K562 (cell line): Measurements from ENCODE around the gene RASGRP4. TPM values are rescaled to one million over a fixed set of nuclear protein-coding genes. Genes with fewer than 3 reads are reported as not detected.

Experiments used
- CBFB ChIP-seq: sonication (generic); formaldehyde crosslinking; IDR thresholded peaks from 2 replicates; pipeline ENCODE4 v1.4.0; 2020; ENCODE audit warnings: mild to moderate bottlenecking, missing genetic modification reagents
- FOXJ2 ChIP-seq: fragments of 200-800 bp; sonication (Bioruptor generic); IDR thresholded peaks from 2 replicates; pipeline ENCODE4 v1.6.1; 2016; ENCODE audit warnings: missing genetic modification characterization, missing compliant biosample characterization
- FOXK2 ChIP-seq, 2 experiments: fragments of 450-650 bp; IDR thresholded peaks in 1 of 2; conservative IDR thresholded peaks in 1 of 2; 2 replicates each; pipeline ENCODE4 v1.6.1; 2016; ENCODE audit warnings: low read depth in 2 of 2, mild to moderate bottlenecking in 1 of 2
- LCOR ChIP-seq: sonication (generic); formaldehyde crosslinking; IDR thresholded peaks from 2 replicates; pipeline ENCODE4 v1.8.0; 2022; ENCODE audit warnings: mild to moderate bottlenecking, missing genetic modification reagents
- MAFK ChIP-seq: IDR thresholded peaks from 2 replicates; pipeline ENCODE4 v1.6.1; 2011; ENCODE audit warnings: low read length, improper control_type of control experiment
- MTA3 ChIP-seq: fragments of 450-650 bp; formaldehyde crosslinking; IDR thresholded peaks from 2 replicates; pipeline ENCODE4 v1.6.1; 2017; ENCODE audit warnings: mild to moderate bottlenecking, borderline replicate concordance
- NR2C2 ChIP-seq, 2 experiments: fragments of 200-800 bp in 1 of 2; sonication (Bioruptor generic) in 1 of 2; sonication (generic) in 1 of 2; formaldehyde crosslinking in 1 of 2; IDR thresholded peaks; 2 replicates each; pipeline versions ENCODE4 v1.6.1 to v1.8.0; 2016 to 2022; ENCODE audit warnings: mild to moderate bottlenecking in 1 of 2, missing compliant biosample characterization in 1 of 2, missing genetic modification characterization in 1 of 2, missing genetic modification reagents in 1 of 2
- PRPF4 ChIP-seq: fragments of 200-400 bp; formaldehyde crosslinking; IDR thresholded peaks from one replicate; pipeline ENCODE4 v1.6.1; 2017; ENCODE audit warnings: low read length, low read depth, mild to moderate bottlenecking; ENCODE audit not compliant: insufficient read depth, poor library complexity, severe bottlenecking
- SMAD1 ChIP-seq: fragments of 150-350 bp; IDR thresholded peaks from 2 replicates; pipeline ENCODE4 v1.6.1; 2014; ENCODE audit warnings: low read length, low read depth; ENCODE audit not compliant: partially characterized antibody
- SP1 ChIP-seq: sonication (generic); formaldehyde crosslinking; IDR thresholded peaks from 2 replicates; pipeline ENCODE4 v1.8.1; 2022; ENCODE audit warnings: mild to moderate bottlenecking, missing genetic modification reagents
- STAT5A ChIP-seq: IDR thresholded peaks from 2 replicates; pipeline ENCODE4 v1.6.1; 2012; ENCODE audit warnings: low read length, inconsistent platforms, borderline replicate concordance
- ZNF232 ChIP-seq: sonication (generic); formaldehyde crosslinking; IDR thresholded peaks from 2 replicates; pipeline ENCODE4 v1.8.0; 2022; ENCODE audit warnings: mild to moderate bottlenecking, missing genetic modification reagents
- ZNF24 ChIP-seq: fragments of 450-650 bp; IDR thresholded peaks from 2 replicates; pipeline ENCODE4 v1.6.1; 2016
- ZNF707 ChIP-seq: fragments of 250-450 bp; sonication (Bioruptor Pico); conservative IDR thresholded peaks from 2 replicates; pipeline ENCODE4 v1.8.0; 2022; ENCODE audit warnings: inconsistent platforms, mild to moderate bottlenecking, moderate library complexity
- ZNF77 ChIP-seq: fragments of 250-450 bp; sonication (Bioruptor Pico); IDR thresholded peaks from 2 replicates; pipeline ENCODE4 v1.5.0; 2020
- polyA plus RNA-seq, 8 experiments: library from polyadenylated mRNA; depleted of rRNA in 4 of 8; stranded (reverse) in 5 of 8; unstranded in 3 of 8; fragments of >200 nt; fragmentation: Nextera tagmentation in 2 of 8; fragmentation: Illumina TruSeq in 1 of 8; extraction: Ambion mirVana in 2 of 8; extraction: Trizol in 1 of 8; gene quantifications; 2 replicates each; pipeline versions ENCODE4 v1.2.1 to v1.2.3, GENCODE V29; 2011 to 2014; ENCODE audit warnings: inconsistent platforms in 1 of 8, missing spikeins in 1 of 8
- total RNA-seq, 7 experiments: library from RNA; depleted of rRNA in 6 of 7; stranded (reverse); fragments of >200 nt in 6 of 7; fragmentation: Illumina TruSeq in 2 of 7; extraction: Trizol in 2 of 7; gene quantifications; 2 replicates each; pipeline versions ENCODE4 v1.2.1 to v1.2.3, GENCODE V29; 2011 to 2021; ENCODE audit warnings: low replicate concordance in 1 of 7
- TF ChIP-seq, protein P1 (sequence below), 2 experiments: fragments of 450-650 bp in 1 of 2; sonication (generic) in 1 of 2; formaldehyde crosslinking in 1 of 2; IDR thresholded peaks; 2 replicates each; pipeline versions ENCODE4 v1.7.1 to v1.9.0; 2016 to 2022; ENCODE audit warnings: inconsistent platforms in 1 of 2, mild to moderate bottlenecking in 1 of 2, missing genetic modification reagents in 1 of 2

Gene RASGRP4
- total and polyA plus RNA-seq, 9 of the 15 experiments (the other 6 are each of a cell fraction or from before 2014, with no cell fraction given), result 0.39 to 4.6 (median 3.8) TPM

DNA sequence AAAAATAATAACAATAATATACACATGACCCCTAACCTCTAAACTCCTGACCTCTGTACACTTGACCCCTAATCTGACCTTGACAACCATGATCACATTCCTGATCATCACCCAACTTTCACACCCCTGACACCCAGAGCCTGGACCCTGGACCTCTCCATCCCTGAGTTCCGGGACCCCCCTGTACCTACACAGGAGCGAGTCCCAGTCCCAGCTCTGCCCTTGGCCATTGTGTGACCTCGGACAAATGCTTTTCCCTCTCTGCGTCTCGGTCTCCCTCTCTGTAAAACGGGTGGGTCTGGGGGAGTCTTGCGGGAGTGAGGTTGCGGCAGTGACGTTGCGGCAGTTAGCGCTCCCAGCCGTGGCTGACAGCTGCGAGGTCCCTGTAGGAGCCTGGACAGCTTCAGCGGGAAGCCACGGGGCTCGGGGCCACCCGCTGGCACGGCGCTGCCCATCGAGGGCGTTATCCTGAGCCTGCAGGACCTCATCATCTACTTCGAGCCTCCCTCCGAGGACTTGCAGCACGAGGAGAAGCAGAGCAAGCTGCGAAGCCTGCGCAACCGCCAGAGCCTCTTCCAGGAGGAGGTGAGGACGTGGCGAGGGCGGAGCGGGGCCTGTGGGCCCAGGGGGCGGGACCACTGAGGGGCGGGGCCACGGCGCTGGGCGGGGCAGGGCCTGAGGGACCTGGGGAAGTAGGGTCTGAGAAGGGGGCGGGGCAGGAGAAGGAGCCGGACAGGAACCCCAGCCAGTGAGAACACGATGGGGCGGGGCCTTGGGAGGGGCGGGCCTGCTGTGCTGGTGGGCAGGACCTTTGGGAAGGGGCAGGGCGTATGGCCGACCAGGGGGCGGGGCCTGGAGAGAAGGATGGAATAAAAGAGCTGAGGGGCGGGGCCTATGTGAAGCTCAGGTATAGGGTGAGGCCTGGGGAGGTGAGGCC, 26.7 kb upstream of the RASGRP4 start (continued):
- TF ChIP-seq, protein P1, sequence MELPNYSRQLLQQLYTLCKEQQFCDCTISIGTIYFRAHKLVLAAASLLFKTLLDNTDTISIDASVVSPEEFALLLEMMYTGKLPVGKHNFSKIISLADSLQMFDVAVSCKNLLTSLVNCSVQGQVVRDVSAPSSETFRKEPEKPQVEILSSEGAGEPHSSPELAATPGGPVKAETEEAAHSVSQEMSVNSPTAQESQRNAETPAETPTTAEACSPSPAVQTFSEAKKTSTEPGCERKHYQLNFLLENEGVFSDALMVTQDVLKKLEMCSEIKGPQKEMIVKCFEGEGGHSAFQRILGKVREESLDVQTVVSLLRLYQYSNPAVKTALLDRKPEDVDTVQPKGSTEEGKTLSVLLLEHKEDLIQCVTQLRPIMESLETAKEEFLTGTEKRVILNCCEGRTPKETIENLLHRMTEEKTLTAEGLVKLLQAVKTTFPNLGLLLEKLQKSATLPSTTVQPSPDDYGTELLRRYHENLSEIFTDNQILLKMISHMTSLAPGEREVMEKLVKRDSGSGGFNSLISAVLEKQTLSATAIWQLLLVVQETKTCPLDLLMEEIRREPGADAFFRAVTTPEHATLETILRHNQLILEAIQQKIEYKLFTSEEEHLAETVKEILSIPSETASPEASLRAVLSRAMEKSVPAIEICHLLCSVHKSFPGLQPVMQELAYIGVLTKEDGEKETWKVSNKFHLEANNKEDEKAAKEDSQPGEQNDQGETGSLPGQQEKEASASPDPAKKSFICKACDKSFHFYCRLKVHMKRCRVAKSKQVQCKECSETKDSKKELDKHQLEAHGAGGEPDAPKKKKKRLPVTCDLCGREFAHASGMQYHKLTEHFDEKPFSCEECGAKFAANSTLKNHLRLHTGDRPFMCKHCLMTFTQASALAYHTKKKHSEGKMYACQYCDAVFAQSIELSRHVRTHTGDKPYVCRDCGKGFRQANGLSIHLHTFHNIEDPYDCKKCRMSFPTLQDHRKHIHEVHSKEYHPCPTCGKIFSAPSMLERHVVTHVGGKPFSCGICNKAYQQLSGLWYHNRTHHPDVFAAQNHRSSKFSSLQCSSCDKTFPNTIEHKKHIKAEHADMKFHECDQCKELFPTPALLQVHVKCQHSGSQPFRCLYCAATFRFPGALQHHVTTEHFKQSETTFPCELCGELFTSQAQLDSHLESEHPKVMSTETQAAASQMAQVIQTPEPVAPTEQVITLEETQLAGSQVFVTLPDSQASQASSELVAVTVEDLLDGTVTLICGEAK (IDR thresholded peaks at IDR 0.05), result peak; percentile 46; the same call in 1 of the 2 replicates
- TF ChIP-seq, protein P1 (CRISPR knock-in tag; IDR thresholded peaks at IDR 0.05), result no peak
- TF ChIP-seq FOXJ2 (tag), result no peak
- peak; percentile 65; the same call in 1 of the 2 replicates for TF ChIP-seq SP1 (CRISPR knock-in tag)
- TF ChIP-seq FOXK2 (conservative IDR thresholded peaks at IDR 0.05 in 1 of 2, IDR thresholded peaks at IDR 0.05 in 1 of 2; ENCODE audit: low read depth in 2 of 2), result no peak
- 0 out of 2 replicates have a peak, but pooled peaks have one; percentile 20 for TF ChIP-seq ZNF707 (CRISPR knock-in tag)
- TF ChIP-seq LCOR (CRISPR knock-in tag), result peak; percentile 73
- 0 out of 2 replicates have a peak, but pooled peaks have one; percentile 16 for TF ChIP-seq ZNF24
- peak; percentile 47 for TF ChIP-seq SMAD1
- no peak for TF ChIP-seq ZNF77 (CRISPR knock-in tag)
- TF ChIP-seq MAFK, result no peak
- peak; percentile 85 for TF ChIP-seq NR2C2 (CRISPR knock-in tag; IDR thresholded peaks at IDR 0.05)
- peak; percentile 95 for TF ChIP-seq NR2C2 (tag; IDR thresholded peaks at IDR 0.05)
- TF ChIP-seq ZNF232 (CRISPR knock-in tag), result peak; percentile 88; the same call in 1 of the 2 replicates
- TF ChIP-seq PRPF4, result no peak
- TF ChIP-seq MTA3, result peak; percentile 80; the same call in 1 of the 2 replicates
- no peak for TF ChIP-seq STAT5A
- TF ChIP-seq CBFB, result peak; percentile 77; the same call in 1 of the 2 replicates
